Neuronal stem cell (in vitro differentiated cells): ENCODE results near the gene FMN2.

Source experiments
- DNase-seq: peaks from one replicate; pipeline ENCODE4 v3.0.0-alpha.2; 2013; ENCODE audit warnings: low spot score
- H2AFZ ChIP-seq: one replicate; pipeline ENCODE4 v1.6.1; 2013; ENCODE audit warnings: mild to moderate bottlenecking, low read length, inconsistent platforms
- H2AK5ac ChIP-seq: 2 replicates; pipeline ENCODE4 v1.6.1; 2013; ENCODE audit warnings: low read depth, mild to moderate bottlenecking, inconsistent platforms, low read length, moderate library complexity, mixed read lengths
- H2BK120ac ChIP-seq: 2 replicates; pipeline ENCODE4 v1.6.1; 2013; ENCODE audit warnings: low read depth, mild to moderate bottlenecking, inconsistent platforms, low read length, moderate library complexity, mixed read lengths
- H2BK12ac ChIP-seq: one replicate; pipeline ENCODE4 v1.6.1; 2013; ENCODE audit warnings: low read length, inconsistent platforms
- H2BK15ac ChIP-seq: 2 replicates; pipeline ENCODE4 v1.6.1; 2013; ENCODE audit warnings: mild to moderate bottlenecking, low read length, inconsistent platforms, mixed read lengths
- H2BK5ac ChIP-seq: one replicate; pipeline ENCODE4 v1.6.1; 2013; ENCODE audit warnings: inconsistent platforms, mild to moderate bottlenecking, low read length, moderate library complexity
- H3K14ac ChIP-seq: one replicate; pipeline ENCODE4 v1.6.1; 2013; ENCODE audit warnings: low read length, inconsistent platforms
- H3K18ac ChIP-seq: 2 replicates; pipeline ENCODE4 v1.6.1; 2013; ENCODE audit warnings: low read length, inconsistent platforms
- H3K23ac ChIP-seq: 2 replicates; pipeline ENCODE4 v1.6.1; 2013; ENCODE audit warnings: low read depth, mild to moderate bottlenecking, mixed read lengths, low read length, inconsistent platforms; ENCODE audit not compliant: poor library complexity
- H3K27ac ChIP-seq: replicated peaks from 3 replicates; pipeline ENCODE4 v1.5.1; 2013; ENCODE audit warnings: low read length, inconsistent platforms
- H3K27me3 ChIP-seq, 3 experiments: 2 replicates each; pipeline ENCODE4 v1.6.1; 2013; ENCODE audit warnings: low read length in 3 of 3, mild to moderate bottlenecking in 2 of 3, inconsistent platforms in 1 of 3, low read depth in 1 of 3, mixed read lengths in 1 of 3, moderate library complexity in 1 of 3; ENCODE audit not compliant: control insufficient read depth in 3 of 3, insufficient read depth in 3 of 3
- H3K36me3 ChIP-seq, 2 donors: replicated peaks in 1 of 2; 2 replicates each; pipeline ENCODE4 v1.6.1; 2013; ENCODE audit warnings: low read length in 2 of 2; ENCODE audit not compliant: control insufficient read depth in 2 of 2, insufficient read depth in 2 of 2
- H3K4ac ChIP-seq: 2 replicates; pipeline ENCODE4 v1.6.1; 2013; ENCODE audit warnings: inconsistent platforms, mild to moderate bottlenecking, low read length, moderate library complexity
- H3K4me1 ChIP-seq, 2 donors: 1 replicate in 1 of 2; 2 replicates in 1 of 2; pipeline ENCODE4 v1.6.1; 2013; ENCODE audit warnings: low read length in 2 of 2, low read depth in 1 of 2; ENCODE audit not compliant: control insufficient read depth in 2 of 2, insufficient read depth in 1 of 2
- H3K4me2 ChIP-seq: one replicate; pipeline ENCODE4 v1.6.1; 2013; ENCODE audit warnings: mild to moderate bottlenecking, low read length, inconsistent platforms; ENCODE audit not compliant: insufficient read depth, poor library complexity, severe bottlenecking
- H3K4me3 ChIP-seq, 2 donors: 2 replicates each; pipeline ENCODE4 v1.5.1; 2013; ENCODE audit warnings: low read length in 2 of 2, mild to moderate bottlenecking in 2 of 2, inconsistent platforms in 1 of 2, moderate library complexity in 1 of 2
- H3K79me1 ChIP-seq: one replicate; pipeline ENCODE4 v1.6.1; 2013; ENCODE audit warnings: low read depth, mild to moderate bottlenecking, inconsistent platforms, low read length, moderate library complexity
- H3K9ac ChIP-seq: one replicate; pipeline ENCODE4 v1.6.1; 2013; ENCODE audit warnings: mild to moderate bottlenecking, low read depth, low read length, inconsistent platforms; ENCODE audit not compliant: poor library complexity
- H3K9me3 ChIP-seq, 2 donors: replicated peaks in 1 of 2; 2 replicates each; pipeline versions ENCODE3 to v1.6.1; 2013; ENCODE audit warnings: low read length in 2 of 2, mild to moderate bottlenecking in 2 of 2, inconsistent platforms in 1 of 2, low read depth in 1 of 2, mixed read lengths in 1 of 2, moderate library complexity in 1 of 2; ENCODE audit not compliant: control insufficient read depth in 2 of 2, insufficient read depth in 1 of 2
- H4K8ac ChIP-seq: one replicate; pipeline ENCODE4 v1.6.1; 2013; ENCODE audit warnings: low read depth, mild to moderate bottlenecking, inconsistent platforms, low read length, moderate library complexity
- H4K91ac ChIP-seq: one replicate; pipeline ENCODE4 v1.6.1; 2013; ENCODE audit warnings: low read length, low read depth, mild to moderate bottlenecking, inconsistent platforms; ENCODE audit not compliant: poor library complexity
- WGBS, 2 donors: extraction: QIAGEN DNeasy Blood & Tissue Kit; methylation state at CpG; one replicate each; pipeline ENCODE4 v1.1.7; 2013; ENCODE audit warnings: missing lambda C conversion rate in 2 of 2, mixed read lengths in 1 of 2; ENCODE audit not compliant: insufficient read length in 2 of 2, insufficient replicate concordance in 1 of 2; ENCODE audit errors: extremely low coverage in 2 of 2; 5-methylcytosine and 5-hydroxymethylcytosine counted together

FMN2 gene

GRCh38 chr1:240217403-240217802, 125.7 kb downstream of the FMN2 start:
- Histone ChIP-seq H2BK5ac (no peak overlapping the region), H3K4me3 (no peak overlapping the region), H3K9me3 (peaks cover 0 to 2% of the 10 kb centered on the region in 2 donors), H3K4me1 (no peaks in the 10 kb centered on the region), H4K91ac (no peak overlapping the region), H2BK120ac (no peak overlapping the region), H3K9ac (no peak overlapping the region), H3K18ac (no peak overlapping the region), H3K14ac (no peak overlapping the region), H3K27me3 (no peaks in the 10 kb centered on the region), H3K4me2 (no peak overlapping the region), H2BK12ac (no peak overlapping the region), H3K79me1 (no peaks in the 10 kb centered on the region), H3K4ac (no peak overlapping the region), H2AFZ (no peak overlapping the region), H4K8ac (no peak overlapping the region), H2AK5ac (no peak overlapping the region), H3K27ac (no peak overlapping the region), H3K23ac (no peak overlapping the region), H2BK15ac (no peak overlapping the region), H3K36me3 (peaks cover 0 to 5% of the 10 kb centered on the region in 2 donors)
- no peak for DNase-seq

GRCh38 chr1:240219104-240219503, 127.4 kb downstream of the FMN2 start:
- H3K9ac ChIP-seq = no peak overlapping the region

GRCh38 chr1:240226102-240226501, 134.4 kb downstream of the FMN2 start:
- Histone ChIP-seq H2BK5ac (no peak overlapping the region), H4K8ac (no peak overlapping the region), H2BK15ac (no peak overlapping the region), H2AK5ac (no peak overlapping the region), H3K9me3 (peaks cover 0 to 10% of the 10 kb centered on the region in 2 donors), H4K91ac (no peak overlapping the region), H3K18ac (no peak overlapping the region), H3K4me2 (no peak overlapping the region), H3K14ac (no peak overlapping the region), H2BK12ac (no peak overlapping the region), H3K4me3 (no peak overlapping the region), H3K4me1 (no peaks in the 10 kb centered on the region), H2BK120ac (no peak overlapping the region), H3K27ac (no peak overlapping the region), H2AFZ (no peak overlapping the region), H3K23ac (no peak overlapping the region), H3K4ac (no peak overlapping the region), H3K36me3 (peaks cover 0 to 10% of the 10 kb centered on the region in 2 donors), H3K27me3 (no peaks in the 10 kb centered on the region), H3K79me1 (no peaks in the 10 kb centered on the region), H3K9ac (no peak overlapping the region)
- DNase-seq = no peak
- WGBS, 2 donors = no CpG with 5 or more reads among the region's 1 CpG

More at GRCh38 chr1:240219104-240219503, 127.4 kb downstream of the FMN2 start:
- H3K36me3 ChIP-seq = peaks cover 0 to 2% of the 10 kb centered on the region in 2 donors
- H3K4me3 ChIP-seq = no peak overlapping the region
- H4K8ac ChIP-seq = no peak overlapping the region
- H2AFZ ChIP-seq = no peak overlapping the region
- H3K23ac ChIP-seq = no peak overlapping the region
- no peak overlapping the region for H3K27ac ChIP-seq
- H3K9me3 ChIP-seq = peaks cover 0 to 2% of the 10 kb centered on the region in 2 donors
- no peak overlapping the region for H3K4ac ChIP-seq
- no peak overlapping the region for H2BK5ac ChIP-seq
- no peak overlapping the region for H2AK5ac ChIP-seq
- no peak overlapping the region for H2BK12ac ChIP-seq
- no peak overlapping the region for H3K14ac ChIP-seq
- H3K27me3 ChIP-seq = no peaks in the 10 kb centered on the region
- no peaks in the 10 kb centered on the region for H3K79me1 ChIP-seq
- H4K91ac ChIP-seq = no peak overlapping the region
- H3K4me2 ChIP-seq = no peak overlapping the region
- H2BK120ac ChIP-seq = no peak overlapping the region
- no peak for DNase-seq
- H3K18ac ChIP-seq = no peak overlapping the region
- no CpG with 5 or more reads among the region's 6 CpGs for WGBS, 2 donors
- no peak overlapping the region for H2BK15ac ChIP-seq
- H3K4me1 ChIP-seq = no peaks in the 10 kb centered on the region

GRCh38 chr1:240230816-240231215, 139.1 kb downstream of the FMN2 start:
- Histone ChIP-seq H2BK120ac (no peak overlapping the region), H3K79me1 (no peaks in the 10 kb centered on the region), H4K91ac (no peak overlapping the region), H3K9ac (no peak overlapping the region), H3K4me3 (no peak overlapping the region), H3K9me3 (peaks cover 0 to 9% of the 10 kb centered on the region in 2 donors), H3K4me1 (no peaks in the 10 kb centered on the region), H3K14ac (no peak overlapping the region), H2AK5ac (no peak overlapping the region), H3K18ac (no peak overlapping the region), H3K4ac (no peak overlapping the region), H3K27me3 (no peaks in the 10 kb centered on the region), H2BK15ac (no peak overlapping the region), H3K27ac (no peak overlapping the region), H4K8ac (no peak overlapping the region), H3K4me2 (no peak overlapping the region), H2BK12ac (no peak overlapping the region), H3K23ac (no peak overlapping the region), H2AFZ (no peak overlapping the region), H2BK5ac (no peak overlapping the region), H3K36me3 (peaks cover 0 to 24% of the 10 kb centered on the region in 2 donors)
- DNase-seq = no peak
- WGBS, 2 donors = no CpG with 5 or more reads among the region's 2 CpGs
